ENCODE measurements around the gene STAMBPL1. TPM values are rescaled to one million over a fixed set of nuclear protein-coding genes. Genes with fewer than 3 reads are reported as not detected.

Gene STAMBPL1
- total RNA-seq, 1 experiment from 2014 or later = 25.2 TPM

- Histone ChIP-seq H3K36me3 (ENCODE audit: control insufficient read depth, insufficient read depth, low read length) (no peaks in the 10 kb centered on the region), H3K27me3 (ENCODE audit: control insufficient read depth, insufficient read depth, low read length) (no peaks in the 10 kb centered on the region), H3K4me3 (ENCODE audit: low read depth in 2 of 2, low read length in 2 of 2) (no peak overlapping the region), H3K4me1 (ENCODE audit: control insufficient read depth, insufficient read depth, low read length) (peaks cover 60% of the 10 kb centered on the region), H3K27ac (ENCODE audit: low read length) (peak overlapping the region; percentile 100), H3K9me3 (ENCODE audit: control insufficient read depth, insufficient read depth, low read depth, low read length) (no peaks in the 10 kb centered on the region)
- CTCF ChIA-PET = no interaction called here
- no peak for TF ChIP-seq SIN3A (IDR thresholded peaks at IDR 0.05; ENCODE audit: borderline replicate concordance, insufficient read depth, low read depth, low read length)
- TF ChIP-seq CTCF (IDR thresholded peaks at IDR 0.05) = no peak
- TF ChIP-seq REST (IDR thresholded peaks at IDR 0.05; ENCODE audit: insufficient read depth in 1 of 2, low read depth in 2 of 2, low read length in 1 of 2) = no peak
- TF ChIP-seq POLR2AphosphoS5 (IDR thresholded peaks at IDR 0.05; ENCODE audit: low read depth, low read length) = no peak
- no peak for TF ChIP-seq TCF7L2 (IDR thresholded peaks at IDR 0.05; ENCODE audit: low read depth, low read length)
- in situ Hi-C loops (cut with HindIII; ENCODE audit: low pct_unique_long_range_greater_than_20kb, low sequenced_read_pairs) = no loop called here
- no TSS peak for BruUV-seq (replicated peaks)
- intact Hi-C loops (cut with micrococcal nuclease; ENCODE audit: unreplicated experiment) = no loop called here
- POLR2A ChIA-PET = interaction anchor here (0.6 kb wide), 1 partner anchor 10 kb away, joined by 3 read pairs; no protein-coding TSS in a partner anchor
- DNase-seq (ENCODE audit: low read depth, low spot score) = no peak
- ATAC-seq = no peak
Observed at GRCh38 chr10:88886557-88886956, 6.5 kb downstream of the STAMBPL1 start.

GRCh38 chr10:88888810-88889445 is 8.9 kb downstream of the STAMBPL1 start:
- BruUV-seq (replicated peaks) = no TSS peak
- in situ Hi-C loops (cut with HindIII; ENCODE audit: low pct_unique_long_range_greater_than_20kb, low sequenced_read_pairs) (no loop called here), intact Hi-C loops (cut with micrococcal nuclease; ENCODE audit: unreplicated experiment) (no loop called here)
- no peak for ATAC-seq
- ChIA-PET POLR2A (no interaction called here), CTCF (no interaction called here)
- no peaks in the 10 kb centered on the region for H3K9me3 ChIP-seq (ENCODE audit: control insufficient read depth, insufficient read depth, low read depth, low read length)
- no peaks in the 10 kb centered on the region for H3K36me3 ChIP-seq (ENCODE audit: control insufficient read depth, insufficient read depth, low read length)
- H3K27ac ChIP-seq (ENCODE audit: low read length) = peak overlapping the region; percentile 62; the same call in 1 of the 2 replicates
- peaks cover 55% of the 10 kb centered on the region for H3K4me1 ChIP-seq (ENCODE audit: control insufficient read depth, insufficient read depth, low read length)
- H3K4me3 ChIP-seq (ENCODE audit: low read depth in 2 of 2, low read length in 2 of 2) = no peak overlapping the region
- H3K27me3 ChIP-seq (ENCODE audit: control insufficient read depth, insufficient read depth, low read length) = no peaks in the 10 kb centered on the region
- TF ChIP-seq SIN3A (IDR thresholded peaks at IDR 0.05; ENCODE audit: borderline replicate concordance, insufficient read depth, low read depth, low read length) (no peak), TCF7L2 (IDR thresholded peaks at IDR 0.05; ENCODE audit: low read depth, low read length) (no peak), POLR2AphosphoS5 (IDR thresholded peaks at IDR 0.05; ENCODE audit: low read depth, low read length) (no peak), CTCF (IDR thresholded peaks at IDR 0.05) (no peak), REST (IDR thresholded peaks at IDR 0.05; ENCODE audit: insufficient read depth in 1 of 2, low read depth in 2 of 2, low read length in 1 of 2) (no peak)
- no peak for DNase-seq (ENCODE audit: low read depth, low spot score)
